NCI-H2171 (cell line): Measurements from ENCODE around the gene KLHDC1.
"Not testable (repeated sequence)": the region's sequence is repeated elsewhere in the genome, so short reads cannot be mapped to it uniquely, and the experiment has no call there.

Experiments used
- DNase-seq: peaks from one replicate; lab custom pipeline; 2025; lab: John Stamatoyannopoulos, UW

The KLHDC1 gene

DNA sequence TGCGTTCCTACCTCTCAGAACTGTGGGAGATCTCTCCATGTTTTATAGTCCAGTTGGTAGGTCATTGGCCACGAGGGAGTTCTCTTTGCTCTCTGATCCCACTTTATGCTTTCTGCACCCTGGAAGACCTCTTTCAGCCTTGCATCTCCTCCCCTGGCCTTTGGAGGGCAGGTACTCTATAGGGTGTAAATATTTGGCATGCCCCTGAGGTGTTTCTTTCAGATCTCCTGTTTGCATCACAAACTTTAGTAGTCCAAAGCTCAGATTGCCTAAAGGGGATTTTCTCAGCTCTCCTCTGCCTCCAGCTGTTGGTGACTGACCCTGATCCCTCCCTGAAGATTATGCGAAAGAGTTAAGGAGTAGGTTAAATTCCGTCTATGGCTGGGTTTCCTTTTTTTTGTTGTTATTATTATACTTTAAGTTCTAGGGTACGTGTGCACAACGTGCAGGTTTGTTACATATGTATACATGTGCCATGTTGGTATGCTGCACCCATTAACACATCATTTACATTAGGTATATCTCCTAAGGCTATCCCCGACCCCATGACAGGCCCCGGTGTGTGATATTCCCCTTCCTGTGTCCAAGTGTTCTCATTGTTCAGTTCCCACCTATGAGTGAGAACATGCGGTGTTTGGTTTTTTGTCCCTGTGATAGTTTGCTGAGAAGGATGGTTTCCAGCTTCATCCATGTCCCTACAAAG, 29.0 kb downstream of the KLHDC1 start:
- DNase-seq: not testable (repeated sequence)

DNA sequence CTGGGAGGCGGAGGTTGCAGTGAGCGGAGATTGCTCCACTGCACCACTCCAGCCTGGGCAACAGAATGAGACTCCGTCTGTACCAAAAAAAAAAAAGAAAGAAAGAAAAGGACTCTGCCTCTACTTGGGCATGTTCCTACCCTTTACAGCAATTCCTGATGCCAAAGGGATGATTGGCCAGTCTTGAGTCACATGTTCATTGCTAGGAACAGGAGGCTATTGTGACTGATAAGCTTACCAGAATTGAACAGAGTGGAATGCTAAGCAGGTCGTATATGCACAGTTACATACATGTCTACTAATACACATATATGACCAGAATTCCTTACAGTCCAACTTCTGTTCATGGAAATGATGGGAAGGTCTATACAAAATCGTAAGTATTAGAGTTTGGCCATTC, 34.3 kb downstream of the KLHDC1 start:
- DNase-seq: no peak

DNA sequence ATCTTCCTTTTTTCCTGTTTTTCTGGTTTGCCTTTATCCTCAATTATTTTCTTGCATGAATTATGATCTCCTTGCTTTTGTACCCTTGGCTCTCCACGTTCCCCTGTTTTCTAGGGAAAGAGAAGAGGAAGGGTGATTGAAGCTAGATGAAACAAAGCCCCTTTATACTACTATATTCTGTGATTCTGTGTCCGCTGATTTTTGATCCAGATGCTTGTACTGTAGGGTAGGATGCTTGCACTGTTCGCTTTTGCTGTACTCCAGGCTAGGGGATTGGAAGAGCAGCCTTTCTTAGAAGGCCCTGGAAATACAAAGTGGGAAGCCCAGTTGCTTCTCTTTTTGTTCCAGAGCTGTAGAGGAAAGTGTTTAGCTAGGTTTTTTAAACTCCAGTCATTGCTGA, 40.0 kb downstream of the KLHDC1 start:
- no peak for DNase-seq

DNA sequence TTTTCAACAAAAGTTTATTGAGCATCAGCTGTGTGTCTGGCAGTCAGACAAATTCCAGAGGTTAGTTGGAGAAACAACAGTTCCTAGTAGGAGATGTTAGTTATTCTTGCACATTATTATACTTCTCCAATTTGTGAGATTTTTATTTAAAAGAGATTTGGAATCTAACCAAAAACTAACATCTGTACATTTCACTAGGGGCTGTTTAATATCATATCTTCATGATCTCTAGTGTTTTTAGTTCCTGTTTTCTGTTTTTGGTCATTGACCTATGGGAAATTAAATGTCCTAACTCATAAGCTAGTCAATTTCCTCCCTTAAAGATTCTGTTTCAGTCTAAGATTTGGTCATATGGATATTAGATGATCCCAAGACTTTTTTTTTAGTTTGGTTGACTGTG, 40.9 kb downstream of the KLHDC1 start:
- DNase-seq: no peak

DNA sequence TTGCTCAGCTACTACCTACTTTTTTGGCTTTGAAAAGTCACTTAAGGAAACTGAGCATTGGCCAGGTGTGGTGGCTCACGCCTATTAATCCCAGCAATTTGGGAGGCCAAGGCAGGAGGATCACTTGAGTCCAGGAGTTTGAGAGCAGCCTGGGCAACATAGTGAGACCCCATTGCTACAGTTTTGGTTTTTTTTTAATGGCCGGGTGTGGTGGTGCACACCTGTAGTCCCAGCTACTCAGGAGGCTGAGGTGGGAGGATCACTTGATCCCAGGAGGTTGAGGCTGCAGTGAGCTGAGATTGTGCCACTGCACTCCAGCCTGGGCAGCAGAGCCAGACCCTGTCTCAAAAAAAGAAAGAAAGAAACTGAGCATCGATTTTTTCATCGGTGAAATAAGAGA, 42.7 kb downstream of the KLHDC1 start:
- DNase-seq: not testable (repeated sequence)

DNA sequence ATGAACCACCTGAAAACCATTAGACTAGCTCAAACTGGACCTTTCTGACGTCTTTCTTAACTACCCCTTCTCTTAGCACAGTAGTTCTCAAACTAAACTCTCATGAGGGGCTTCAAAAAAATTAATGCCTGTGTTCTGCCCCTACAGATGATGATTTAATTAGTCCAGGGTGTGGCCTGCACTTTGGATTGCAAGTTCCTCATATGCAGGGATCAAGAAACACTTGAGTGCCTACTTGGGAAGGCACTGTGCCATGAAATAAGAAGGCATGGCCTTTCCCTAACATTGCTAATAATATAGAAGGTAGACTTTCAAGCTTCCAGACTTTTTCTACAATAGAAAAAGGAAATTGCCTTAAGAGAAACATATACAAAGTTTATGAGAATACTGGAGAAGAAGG, 52.3 kb downstream of the KLHDC1 start:
- DNase-seq: no peak

DNA sequence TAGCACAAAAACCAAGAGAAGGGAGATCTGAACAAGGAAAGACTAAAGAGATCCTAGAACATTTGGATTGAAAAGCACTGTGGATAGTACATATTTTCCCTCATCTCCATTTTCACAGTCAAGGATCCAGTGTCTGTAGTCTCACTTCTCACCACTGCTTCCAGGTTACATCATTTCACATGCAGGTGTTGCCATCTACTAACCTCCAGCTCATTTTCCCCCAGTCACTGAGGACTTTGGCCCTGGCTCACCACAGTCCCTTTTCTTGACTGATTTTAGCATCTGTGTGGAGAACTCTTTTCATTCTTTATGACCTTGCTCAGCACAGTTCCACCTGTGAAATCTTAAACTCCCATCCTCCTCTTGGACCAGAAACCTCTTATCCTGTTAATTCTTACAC, 53.6 kb downstream of the KLHDC1 start:
- not testable (repeated sequence) for DNase-seq

DNA sequence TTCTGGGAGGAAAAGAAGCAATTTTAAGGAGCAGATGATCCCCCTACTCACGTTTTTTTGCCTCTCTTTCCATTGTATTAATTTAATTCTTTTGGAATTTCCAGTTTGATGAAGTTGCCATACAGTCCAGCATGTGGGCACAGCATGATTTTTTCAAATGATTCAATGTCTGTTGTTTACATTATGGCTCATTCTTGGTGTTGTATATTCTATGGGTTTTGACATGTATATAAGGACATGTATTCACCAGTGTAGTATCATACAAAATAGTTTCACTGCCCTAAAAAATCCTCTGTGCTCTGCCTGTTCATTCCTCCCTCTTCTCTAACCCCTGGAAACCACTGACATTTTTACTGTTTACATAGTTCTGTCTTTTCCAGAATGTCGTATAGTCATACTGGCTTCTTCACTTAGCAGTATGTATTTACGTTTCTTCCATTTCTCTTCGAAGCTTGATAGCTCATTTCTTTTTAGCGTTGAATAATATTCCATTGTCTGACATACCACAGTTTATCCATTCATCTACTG, 61.7 kb downstream of the KLHDC1 start:
- DNase-seq: no peak

DNA sequence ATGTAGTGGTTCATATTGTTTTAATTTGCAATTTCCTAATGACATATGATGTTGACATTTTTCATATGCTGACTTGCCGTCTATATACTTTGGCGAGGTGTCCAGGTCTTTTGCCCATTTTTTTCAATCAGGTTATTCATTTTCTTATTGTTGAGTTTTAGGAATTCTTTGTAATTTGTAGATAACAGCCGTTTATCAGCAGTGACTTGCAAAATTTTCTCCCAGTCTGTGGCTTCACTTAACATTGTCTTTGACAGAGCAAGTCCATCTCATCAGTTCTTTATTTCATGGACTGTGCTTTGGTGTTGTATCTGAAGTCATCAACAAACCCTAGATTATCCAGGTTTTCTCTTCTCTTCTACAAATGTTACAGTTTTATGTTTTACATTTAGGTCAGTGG, 62.5 kb downstream of the KLHDC1 start:
- DNase-seq: no peak

DNA sequence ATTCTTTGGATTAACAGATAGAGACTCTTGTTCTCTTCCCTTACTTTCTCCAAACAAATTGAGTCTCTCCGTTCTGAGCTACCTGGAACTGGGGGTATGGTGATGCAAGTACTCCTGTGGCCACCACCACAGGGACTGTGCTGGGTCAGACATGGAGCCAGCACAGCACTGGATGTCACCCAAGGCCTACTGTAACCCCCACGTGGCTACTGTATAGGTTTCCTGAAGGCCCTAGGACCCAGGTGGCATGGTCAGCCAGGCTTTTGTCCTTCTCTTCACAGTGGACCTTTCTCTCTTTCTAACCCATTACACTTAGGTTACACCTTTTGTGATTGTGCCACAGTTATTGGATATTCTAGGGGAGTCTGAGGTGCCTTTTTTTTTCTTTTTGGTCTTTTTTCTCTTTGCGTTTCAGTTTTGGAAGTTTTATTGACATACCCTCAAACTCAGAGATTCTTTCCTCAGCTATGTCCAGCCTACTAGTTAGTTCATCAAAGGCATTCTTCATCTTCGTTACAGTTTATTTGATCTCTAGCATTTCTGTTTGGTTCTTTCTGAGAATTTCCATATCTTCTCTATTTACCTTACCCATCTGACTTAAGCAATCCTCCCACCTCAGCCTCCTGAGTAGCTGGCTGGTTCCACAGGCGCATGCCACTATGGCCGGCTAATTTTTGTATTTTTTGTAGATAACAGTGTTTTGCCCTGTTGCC, 69.1 kb downstream of the KLHDC1 start:
- DNase-seq: no peak

DNA sequence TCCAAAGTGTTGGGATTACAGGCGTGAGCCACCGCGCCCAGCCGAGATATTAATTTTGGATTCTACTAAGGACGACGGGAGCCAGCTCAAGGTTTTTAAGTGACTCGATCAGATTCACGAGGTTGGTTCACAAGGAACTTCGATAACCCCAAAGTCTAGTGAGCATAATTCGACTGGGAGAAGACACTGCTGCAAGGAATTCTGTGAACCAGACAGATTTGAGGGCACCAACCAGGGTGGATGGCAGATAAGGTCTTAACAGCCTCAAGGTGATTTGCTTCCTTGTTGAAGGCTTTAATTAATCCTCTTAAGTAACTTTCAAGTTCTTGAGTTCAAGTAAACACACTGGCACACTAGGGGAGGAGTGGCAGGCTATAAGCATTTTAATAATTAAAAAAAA, 73.9 kb downstream of the KLHDC1 start:
- DNase-seq: no peak

DNA sequence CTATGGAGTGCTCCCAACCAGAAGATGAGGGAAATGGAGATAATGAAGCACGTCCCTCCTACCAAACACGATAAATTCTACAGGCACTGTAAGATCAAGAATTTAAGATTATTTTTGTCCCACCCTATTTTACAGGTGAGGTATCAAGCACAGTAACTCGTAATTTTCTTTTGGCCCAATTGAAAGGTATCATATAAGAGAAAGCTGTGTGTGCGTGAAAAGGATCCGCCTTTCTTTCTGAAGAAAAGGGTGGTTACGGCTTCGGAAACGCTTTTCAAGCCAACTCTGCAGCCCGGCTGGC, 74.3 kb downstream of the KLHDC1 start:
- no peak for DNase-seq

DNA sequence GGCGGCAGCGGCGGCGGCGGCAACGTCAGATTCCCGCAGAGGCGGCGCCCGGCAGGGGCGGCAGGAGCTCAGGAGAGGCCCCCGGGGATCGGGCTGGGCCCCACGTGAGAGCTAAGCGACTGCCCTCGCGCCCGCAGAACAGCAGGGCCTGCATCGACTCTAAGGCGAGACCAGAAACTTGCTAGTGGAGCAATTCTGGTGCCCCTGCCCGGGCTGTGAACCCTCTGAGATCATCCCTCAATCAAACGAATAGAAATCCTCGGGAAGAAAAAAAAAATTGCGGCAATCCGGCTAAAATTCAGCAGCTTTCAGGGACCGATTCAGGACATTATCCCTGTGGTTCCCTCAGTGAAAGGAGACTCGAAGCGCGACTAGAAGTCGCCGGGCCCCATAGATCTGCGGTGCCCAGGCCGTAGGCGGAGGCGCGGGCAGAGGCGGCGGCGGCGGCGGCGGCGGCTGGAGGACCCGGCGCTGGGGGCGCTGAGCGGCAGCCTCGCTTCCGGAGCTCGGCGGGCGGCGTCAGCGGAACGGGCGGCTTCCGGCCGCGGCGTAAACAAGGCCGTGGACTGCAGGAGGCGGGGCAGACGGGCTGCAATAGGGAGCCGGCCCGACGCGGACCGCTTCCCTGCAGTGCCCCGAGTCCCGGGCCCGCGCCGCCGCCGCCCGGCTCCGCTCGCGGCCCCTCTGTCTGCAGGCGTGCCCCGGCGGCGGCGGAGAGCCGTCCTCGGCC, 74.8 kb downstream of the KLHDC1 start, which contains the start of gene KLHDC2:
Gene KLHDC2 (plus strand): TSS at position 583 of the 730 bp plus-strand sequence. CDS start 316 bp downstream, outside the sequence.
- DNase-seq: peak; percentile 92

DNA sequence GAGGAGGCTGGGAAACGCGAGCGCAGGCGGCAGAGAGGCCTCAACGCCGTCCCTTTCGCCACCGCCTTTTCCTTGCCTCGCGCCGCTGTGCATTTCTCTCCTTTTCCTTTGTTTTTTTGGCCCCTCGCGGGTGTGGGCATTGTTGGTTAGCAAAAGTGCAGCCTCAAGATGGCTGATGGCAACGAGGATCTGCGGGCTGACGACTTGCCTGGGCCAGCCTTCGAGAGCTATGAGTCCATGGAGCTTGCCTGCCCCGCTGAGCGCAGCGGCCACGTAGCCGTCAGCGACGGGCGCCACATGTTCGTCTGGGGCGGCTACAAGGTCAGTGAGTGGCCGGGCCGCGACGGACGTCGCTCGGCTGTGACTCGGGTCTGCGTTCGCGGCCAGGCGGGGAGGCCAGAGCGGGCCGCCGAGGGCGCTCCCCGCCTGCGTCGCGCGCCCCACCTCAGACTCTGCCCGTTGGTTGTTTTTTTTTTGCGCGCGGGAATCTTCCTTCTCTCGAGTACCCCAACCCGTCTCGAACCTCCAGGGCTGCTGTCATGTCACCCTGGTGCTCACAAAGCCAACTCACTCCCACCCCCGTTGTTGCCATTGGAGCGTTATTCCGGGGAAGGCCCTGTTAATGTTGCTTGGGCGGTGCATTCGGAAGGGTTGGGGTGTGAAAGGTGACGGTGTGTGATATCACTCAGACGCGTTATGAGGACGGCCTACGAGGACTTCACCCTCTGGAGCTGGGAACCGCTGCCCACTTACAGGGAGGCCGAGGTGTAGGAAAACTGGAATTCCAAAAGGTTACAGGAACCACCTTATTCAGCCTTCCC, 75.6 kb downstream of the KLHDC1 start:
- DNase-seq: peak; percentile 48

DNA sequence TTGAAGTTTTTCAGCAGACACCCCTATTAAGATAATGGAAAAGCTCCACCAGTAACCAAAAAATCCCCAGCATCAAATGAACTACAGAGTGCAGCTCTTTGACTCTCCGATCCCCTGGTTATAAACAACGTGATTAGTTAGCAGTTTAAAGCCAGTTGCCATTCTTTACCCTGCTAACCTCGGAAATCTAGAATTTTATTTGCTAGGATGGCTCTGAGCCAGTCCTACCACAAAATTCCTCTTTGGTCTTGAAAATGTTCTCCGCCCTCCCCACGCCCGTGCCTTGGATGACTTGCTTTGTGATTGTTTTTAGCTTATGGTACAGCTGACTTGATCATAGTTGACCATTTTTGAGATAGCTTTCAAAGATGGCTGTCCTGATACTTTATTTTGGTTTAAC, 76.3 kb downstream of the KLHDC1 start:
- DNase-seq: no peak

DNA sequence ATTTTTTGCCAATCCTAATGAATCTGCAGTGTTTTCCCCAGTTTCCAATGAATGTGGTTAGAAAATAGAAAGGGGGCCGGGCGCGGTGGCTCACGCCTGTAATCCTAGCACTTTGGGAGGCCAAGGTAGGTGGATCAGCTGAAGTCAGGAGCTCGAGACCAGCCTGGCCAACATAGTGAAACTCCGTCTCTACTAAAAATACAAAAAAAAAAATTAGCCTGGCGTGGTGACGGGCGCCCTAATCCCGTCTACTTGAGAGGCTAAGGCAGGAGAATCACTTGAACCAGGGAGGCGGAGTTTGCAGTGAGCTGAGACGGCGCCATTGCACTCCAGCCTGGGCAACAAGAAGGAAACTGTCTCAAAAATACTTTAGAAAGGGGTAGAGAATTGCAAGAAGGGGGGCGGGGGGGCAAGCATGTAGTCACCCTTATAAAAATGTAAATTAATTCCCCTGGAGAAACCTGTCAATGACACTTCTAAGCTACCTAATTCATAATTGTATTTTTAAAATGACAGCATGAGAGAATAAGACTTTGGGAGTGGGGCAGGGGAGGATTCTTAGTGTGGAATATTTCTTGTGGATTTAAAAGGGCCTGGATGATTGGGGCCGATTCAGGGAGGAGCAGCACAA, 76.8 kb downstream of the KLHDC1 start:
- DNase-seq: no peak

DNA sequence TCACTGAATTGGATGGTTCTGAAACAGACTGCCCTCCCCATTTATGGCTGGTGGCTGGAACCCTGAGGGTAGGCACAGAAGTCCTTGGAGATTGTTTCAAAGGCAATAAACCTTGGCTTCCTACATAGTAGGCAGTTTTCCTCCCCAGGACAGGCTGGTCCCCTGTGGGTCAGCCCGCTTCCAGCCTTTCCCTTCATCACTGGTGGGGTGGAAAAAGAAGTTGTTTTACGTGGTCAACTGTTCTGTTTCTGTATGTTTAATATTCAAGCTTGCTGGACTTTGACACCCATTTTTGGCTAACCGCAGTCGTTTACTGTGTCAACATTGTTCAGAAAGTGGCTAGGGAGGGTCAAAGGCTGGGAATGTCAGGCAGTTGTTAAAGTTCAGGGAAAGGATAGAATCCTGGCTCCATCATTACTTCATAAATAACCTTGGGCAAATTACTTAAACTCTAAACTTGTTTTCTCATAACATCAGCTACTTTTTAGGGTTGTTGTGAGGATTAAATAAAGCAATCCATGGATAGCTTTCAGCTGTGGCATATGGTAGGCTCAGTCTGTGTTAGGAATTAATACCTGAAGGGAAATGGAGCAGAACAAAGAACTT, 77.4 kb downstream of the KLHDC1 start:
- no peak for DNase-seq

DNA sequence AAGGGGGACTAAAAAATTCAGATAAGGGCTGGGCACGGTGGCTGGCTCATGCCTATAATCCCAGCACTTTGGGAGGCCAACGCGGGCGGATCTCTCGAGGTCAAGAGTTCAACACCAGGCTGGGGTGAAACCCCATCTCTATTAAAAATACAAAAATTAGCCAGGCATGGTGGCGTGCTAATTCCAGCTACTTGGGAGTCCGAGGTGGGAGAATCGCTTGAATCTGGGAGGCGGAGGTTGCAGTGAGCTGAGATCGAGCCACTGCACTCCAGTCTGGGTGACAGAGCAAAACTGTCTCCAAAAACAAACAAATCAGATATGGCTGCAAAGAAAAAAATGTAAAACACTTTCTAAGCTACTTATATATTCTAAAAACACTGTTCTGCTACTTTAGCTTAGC, 78.8 kb downstream of the KLHDC1 start:
- not testable (repeated sequence) for DNase-seq

DNA sequence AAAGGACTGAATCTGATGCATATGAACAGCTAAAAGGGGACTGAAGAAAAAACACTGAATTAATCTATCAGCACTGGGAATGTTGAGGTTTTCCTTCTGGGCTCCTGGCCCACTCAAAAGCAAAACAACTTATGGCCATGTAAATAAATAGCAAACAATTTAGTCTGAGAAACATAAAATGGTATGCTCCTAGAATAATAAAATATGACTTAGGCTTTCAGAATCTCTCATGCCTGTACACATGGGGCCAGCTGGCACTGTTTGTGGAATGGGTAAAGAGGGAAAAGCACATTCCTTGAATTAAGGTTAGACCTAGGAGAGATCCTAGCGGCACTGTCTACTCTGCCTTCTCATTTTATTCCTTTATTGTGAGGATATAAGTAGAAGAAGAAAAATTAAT, 81.2 kb downstream of the KLHDC1 start:
- no peak for DNase-seq

DNA sequence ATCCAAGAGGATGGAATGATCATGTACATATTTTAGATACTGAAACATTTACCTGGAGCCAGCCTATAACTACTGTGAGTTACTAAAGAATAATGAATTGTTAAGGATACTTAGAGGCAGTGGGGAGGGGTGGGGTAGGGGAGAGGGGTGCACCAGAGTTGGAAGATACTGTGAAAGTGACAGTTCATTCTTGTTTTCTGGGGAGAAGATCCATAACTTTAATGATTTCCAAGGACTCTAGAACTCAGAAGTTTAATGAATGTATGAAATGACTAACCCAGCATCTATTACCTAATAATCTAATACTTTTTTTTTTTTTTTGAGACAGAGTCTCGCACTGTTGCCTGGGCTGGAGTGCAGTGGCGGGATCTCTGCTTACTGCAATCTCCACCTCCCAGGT, 85.5 kb downstream of the KLHDC1 start:
- no peak for DNase-seq

DNA sequence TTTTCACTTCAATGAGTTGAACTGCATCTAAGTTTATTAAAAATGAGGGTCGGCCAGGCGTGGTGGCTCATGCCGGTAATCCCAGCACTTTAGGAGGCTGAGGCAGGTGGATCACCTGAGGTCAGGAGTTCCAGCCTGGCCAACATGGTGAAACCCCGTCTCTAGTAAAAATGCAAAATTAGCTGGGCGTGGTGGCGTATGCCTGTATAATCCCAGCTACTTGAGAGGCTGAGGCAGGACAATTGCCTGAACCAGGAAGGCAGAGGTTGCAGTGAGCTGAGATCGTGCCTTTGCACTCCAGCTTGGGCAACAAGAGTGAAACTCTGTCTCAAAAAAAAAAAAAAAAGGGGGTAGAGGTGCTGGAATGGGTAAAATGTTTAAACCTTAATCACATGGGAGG, 88.1 kb downstream of the KLHDC1 start:
- not testable (repeated sequence) for DNase-seq
